MM.1S (cell line): ENCODE measurements around the gene C3orf33.
"Not testable (repeated sequence)": the region's sequence is repeated elsewhere in the genome, so short reads cannot be mapped to it uniquely, and the experiment has no call there.

Experiments
- EZH2 ChIP-seq: fragments of 300-600 bp; sonication (generic); optimal IDR thresholded peaks from 2 replicates; pipeline ENCODE3; 2017; ENCODE audit warnings: low read depth, mild to moderate bottlenecking, antibody characterized with exemption, low read length, mixed read lengths
- TF ChIP-seq, protein P1 (sequence below): fragments of 300-600 bp; sonication (generic); IDR thresholded peaks from 2 replicates; pipeline ENCODE4 v1.5.1; 2016; ENCODE audit warnings: antibody characterized with exemption, low read length, mixed read lengths

DNA sequence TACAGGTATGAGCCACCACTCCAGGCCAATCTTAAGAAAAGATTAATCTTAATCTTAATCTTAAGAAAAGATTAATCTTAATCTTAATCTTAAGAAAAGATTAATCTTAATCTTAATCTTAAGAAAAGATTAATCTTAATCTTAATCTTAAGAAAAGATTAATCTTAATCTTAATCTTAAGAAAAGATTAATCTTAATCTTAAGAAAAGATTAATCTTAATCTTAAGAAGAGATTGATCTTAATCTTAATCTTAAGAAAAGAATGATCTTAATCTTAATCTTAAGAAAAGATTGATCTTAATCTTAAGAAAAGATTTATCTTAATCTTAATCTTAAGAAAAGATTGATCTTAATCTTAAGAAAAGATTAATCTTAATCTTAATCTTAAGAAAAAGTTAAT lies 7.1 kb upstream of the C3orf33 start:
- TF ChIP-seq, protein P1, sequence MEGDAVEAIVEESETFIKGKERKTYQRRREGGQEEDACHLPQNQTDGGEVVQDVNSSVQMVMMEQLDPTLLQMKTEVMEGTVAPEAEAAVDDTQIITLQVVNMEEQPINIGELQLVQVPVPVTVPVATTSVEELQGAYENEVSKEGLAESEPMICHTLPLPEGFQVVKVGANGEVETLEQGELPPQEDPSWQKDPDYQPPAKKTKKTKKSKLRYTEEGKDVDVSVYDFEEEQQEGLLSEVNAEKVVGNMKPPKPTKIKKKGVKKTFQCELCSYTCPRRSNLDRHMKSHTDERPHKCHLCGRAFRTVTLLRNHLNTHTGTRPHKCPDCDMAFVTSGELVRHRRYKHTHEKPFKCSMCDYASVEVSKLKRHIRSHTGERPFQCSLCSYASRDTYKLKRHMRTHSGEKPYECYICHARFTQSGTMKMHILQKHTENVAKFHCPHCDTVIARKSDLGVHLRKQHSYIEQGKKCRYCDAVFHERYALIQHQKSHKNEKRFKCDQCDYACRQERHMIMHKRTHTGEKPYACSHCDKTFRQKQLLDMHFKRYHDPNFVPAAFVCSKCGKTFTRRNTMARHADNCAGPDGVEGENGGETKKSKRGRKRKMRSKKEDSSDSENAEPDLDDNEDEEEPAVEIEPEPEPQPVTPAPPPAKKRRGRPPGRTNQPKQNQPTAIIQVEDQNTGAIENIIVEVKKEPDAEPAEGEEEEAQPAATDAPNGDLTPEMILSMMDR = not testable (repeated sequence)
- not testable (repeated sequence) for TF ChIP-seq EZH2
